ENCODE measurements around the gene PSD4. TPM values are rescaled to one million over a fixed set of nuclear protein-coding genes. Genes with fewer than 3 reads are reported as not detected.

The PSD4 gene
- total and polyA plus RNA-seq, 10 of the 15 experiments (the other 5 are each of a cell fraction or from before 2014, with no cell fraction given), result 0.68 to 114 (median 35.1) TPM

DNA sequence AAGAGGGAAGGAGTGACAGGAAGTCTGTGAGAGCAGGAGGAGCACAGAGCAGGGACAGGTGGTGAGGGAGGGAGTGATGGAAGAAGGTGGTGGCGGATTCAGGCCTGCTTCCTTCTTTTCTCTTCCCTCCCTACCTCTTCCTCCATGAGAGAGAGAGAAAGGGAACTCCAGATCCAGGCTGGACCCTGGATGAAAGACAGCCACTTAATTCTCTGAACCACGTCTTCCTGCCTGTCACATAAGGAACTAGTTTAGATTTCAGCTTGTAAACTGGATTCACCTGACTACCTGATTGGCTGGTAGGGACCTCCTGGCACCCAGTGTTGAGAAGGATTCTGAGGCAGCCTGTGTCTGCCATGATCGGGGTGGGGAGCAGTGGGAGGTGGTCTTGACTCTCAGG is 56.0 kb downstream of the PSD4 start:
- 19% methylated on average over 3 of the region's 3 CpGs for WGBS (ENCODE audit: insufficient coverage, insufficient replicate concordance, low lambda C conversion rate, missing lambda C conversion rate)
- H3K9ac ChIP-seq (ENCODE audit: control insufficient read depth, insufficient read depth, low read length), result no peak overlapping the region
- TF ChIP-seq NRF1 (conservative IDR thresholded peaks at IDR 0.05; ENCODE audit: low read depth, low read length) (no peak), NR2C1 (IDR thresholded peaks at IDR 0.05) (no peak)
- ChIA-PET SMC1A (ENCODE audit: uncharacterized antibody, unreplicated experiment) (interaction anchor here (2.0 kb wide), 1 partner anchor 92 kb away, joined by 8 read pairs; no protein-coding TSS in a partner anchor), POLR2A (no interaction called here), CTCF (no interaction called here), RAD21 (ENCODE audit: unreplicated experiment) (interaction anchor here (1.1 kb wide), 1 partner anchor 56 kb away, joined by 3 read pairs; the partner anchor contains the start of gene PSD4)
- ATAC-seq (no peak), DNase-seq (ENCODE audit: low read depth, low spot score) (no peak), FAIRE-seq (no peak)
- in situ Hi-C loops (cut with MboI), result no loop called here
- no peaks in the 10 kb centered on the region for H3K36me3 ChIP-seq (ENCODE audit: control insufficient read depth in 2 of 2, insufficient read depth in 2 of 2, low read length in 1 of 2)
- no peaks in the 10 kb centered on the region for H4K20me1 ChIP-seq (ENCODE audit: control insufficient read depth, insufficient read depth)
- H3K4me1 ChIP-seq (ENCODE audit: control insufficient read depth, insufficient read depth, low read length), result no peaks in the 10 kb centered on the region
- intact Hi-C loops (cut with micrococcal nuclease; ENCODE audit: unreplicated experiment), result no loop called here
- H3K4me2 ChIP-seq (ENCODE audit: control insufficient read depth, insufficient read depth), result no peak overlapping the region
- H3K9me3 ChIP-seq (replicated peaks; ENCODE audit: control insufficient read depth, insufficient read depth, low read length), result no peaks in the 10 kb centered on the region
- H3K79me2 ChIP-seq (ENCODE audit: control insufficient read depth, insufficient read depth, low read length), result no peaks in the 10 kb centered on the region
- no peak overlapping the region for H3K27ac ChIP-seq (ENCODE audit: control insufficient read depth, insufficient read depth)
- no peak overlapping the region for H3K4me3 ChIP-seq
- no TSS peak for BruUV-seq (replicated peaks)
- H3K27me3 ChIP-seq (replicated peaks in 1 of 2; ENCODE audit: control insufficient read depth in 2 of 2, insufficient read depth in 2 of 2, low read length in 1 of 2), result no peaks in the 10 kb centered on the region; a peak in 2 of 4 replicates
- no peak overlapping the region for H2AFZ ChIP-seq (ENCODE audit: control insufficient read depth, low read depth, low read length)

DNA sequence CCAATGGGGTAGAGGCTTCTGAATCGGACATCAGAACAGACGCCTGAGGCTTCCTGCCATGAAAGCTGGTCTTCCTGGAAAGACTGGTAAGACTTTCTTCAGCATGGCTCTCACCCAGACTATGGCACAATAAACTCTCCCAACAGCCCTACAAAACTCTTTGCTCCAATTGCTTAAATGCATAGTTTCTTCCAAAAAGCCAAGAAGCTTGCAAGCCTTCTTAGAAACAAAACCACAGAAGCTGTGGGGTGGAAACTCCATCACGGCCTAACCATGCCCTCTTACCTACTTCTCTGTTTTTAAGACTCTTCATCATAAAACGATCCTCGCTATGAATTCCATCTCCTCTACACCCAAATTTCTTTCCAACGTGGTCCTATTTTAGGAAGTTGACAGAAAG is 56.8 kb downstream of the PSD4 start:
- TF ChIP-seq, protein P1, sequence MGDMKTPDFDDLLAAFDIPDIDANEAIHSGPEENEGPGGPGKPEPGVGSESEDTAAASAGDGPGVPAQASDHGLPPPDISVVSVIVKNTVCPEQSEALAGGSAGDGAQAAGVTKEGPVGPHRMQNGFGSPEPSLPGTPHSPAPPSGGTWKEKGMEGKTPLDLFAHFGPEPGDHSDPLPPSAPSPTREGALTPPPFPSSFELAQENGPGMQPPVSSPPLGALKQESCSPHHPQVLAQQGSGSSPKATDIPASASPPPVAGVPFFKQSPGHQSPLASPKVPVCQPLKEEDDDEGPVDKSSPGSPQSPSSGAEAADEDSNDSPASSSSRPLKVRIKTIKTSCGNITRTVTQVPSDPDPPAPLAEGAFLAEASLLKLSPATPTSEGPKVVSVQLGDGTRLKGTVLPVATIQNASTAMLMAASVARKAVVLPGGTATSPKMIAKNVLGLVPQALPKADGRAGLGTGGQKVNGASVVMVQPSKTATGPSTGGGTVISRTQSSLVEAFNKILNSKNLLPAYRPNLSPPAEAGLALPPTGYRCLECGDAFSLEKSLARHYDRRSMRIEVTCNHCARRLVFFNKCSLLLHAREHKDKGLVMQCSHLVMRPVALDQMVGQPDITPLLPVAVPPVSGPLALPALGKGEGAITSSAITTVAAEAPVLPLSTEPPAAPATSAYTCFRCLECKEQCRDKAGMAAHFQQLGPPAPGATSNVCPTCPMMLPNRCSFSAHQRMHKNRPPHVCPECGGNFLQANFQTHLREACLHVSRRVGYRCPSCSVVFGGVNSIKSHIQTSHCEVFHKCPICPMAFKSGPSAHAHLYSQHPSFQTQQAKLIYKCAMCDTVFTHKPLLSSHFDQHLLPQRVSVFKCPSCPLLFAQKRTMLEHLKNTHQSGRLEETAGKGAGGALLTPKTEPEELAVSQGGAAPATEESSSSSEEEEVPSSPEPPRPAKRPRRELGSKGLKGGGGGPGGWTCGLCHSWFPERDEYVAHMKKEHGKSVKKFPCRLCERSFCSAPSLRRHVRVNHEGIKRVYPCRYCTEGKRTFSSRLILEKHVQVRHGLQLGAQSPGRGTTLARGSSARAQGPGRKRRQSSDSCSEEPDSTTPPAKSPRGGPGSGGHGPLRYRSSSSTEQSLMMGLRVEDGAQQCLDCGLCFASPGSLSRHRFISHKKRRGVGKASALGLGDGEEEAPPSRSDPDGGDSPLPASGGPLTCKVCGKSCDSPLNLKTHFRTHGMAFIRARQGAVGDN (IDR thresholded peaks at IDR 0.05), result no peak
- TF ChIP-seq MYB (IDR thresholded peaks at IDR 0.05; ENCODE audit: borderline replicate concordance, low read depth, low read length) (no peak), TCF3 (IDR thresholded peaks at IDR 0.05; ENCODE audit: borderline replicate concordance, insufficient read depth, low read depth, low read length) (no peak), FOS (IDR thresholded peaks at IDR 0.05; ENCODE audit: borderline replicate concordance, extremely low read depth, insufficient read length) (no peak)
- TF ChIP-seq, protein P2, sequence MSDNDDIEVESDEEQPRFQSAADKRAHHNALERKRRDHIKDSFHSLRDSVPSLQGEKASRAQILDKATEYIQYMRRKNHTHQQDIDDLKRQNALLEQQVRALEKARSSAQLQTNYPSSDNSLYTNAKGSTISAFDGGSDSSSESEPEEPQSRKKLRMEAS (IDR thresholded peaks at IDR 0.05; ENCODE audit: low read depth, low read length), result no peak
- TF ChIP-seq, protein P3, sequence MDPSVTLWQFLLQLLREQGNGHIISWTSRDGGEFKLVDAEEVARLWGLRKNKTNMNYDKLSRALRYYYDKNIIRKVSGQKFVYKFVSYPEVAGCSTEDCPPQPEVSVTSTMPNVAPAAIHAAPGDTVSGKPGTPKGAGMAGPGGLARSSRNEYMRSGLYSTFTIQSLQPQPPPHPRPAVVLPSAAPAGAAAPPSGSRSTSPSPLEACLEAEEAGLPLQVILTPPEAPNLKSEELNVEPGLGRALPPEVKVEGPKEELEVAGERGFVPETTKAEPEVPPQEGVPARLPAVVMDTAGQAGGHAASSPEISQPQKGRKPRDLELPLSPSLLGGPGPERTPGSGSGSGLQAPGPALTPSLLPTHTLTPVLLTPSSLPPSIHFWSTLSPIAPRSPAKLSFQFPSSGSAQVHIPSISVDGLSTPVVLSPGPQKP (IDR thresholded peaks at IDR 0.05; ENCODE audit: low read depth, low read length), result no peak
- peaks cover 3% of the 10 kb centered on the region for H3K79me2 ChIP-seq (ENCODE audit: control insufficient read depth, insufficient read depth, low read length)
- H3K4me3 ChIP-seq, result no peak overlapping the region
- no TSS peak for BruUV-seq (replicated peaks)
- CTCF ChIA-PET, result interaction anchor here (0.7 to 1.3 kb wide), 3 partner anchors 26 to 142 kb away, joined by 3 read pairs; no protein-coding TSS in a partner anchor
- no peaks in the 10 kb centered on the region for H3K9me3 ChIP-seq (replicated peaks; ENCODE audit: control insufficient read depth, insufficient read depth, low read length)
- H3K4me1 ChIP-seq (ENCODE audit: control insufficient read depth, insufficient read depth, low read length), result no peaks in the 10 kb centered on the region
- H4K20me1 ChIP-seq (ENCODE audit: control insufficient read depth, insufficient read depth), result no peaks in the 10 kb centered on the region
- H3K9ac ChIP-seq (ENCODE audit: control insufficient read depth, insufficient read depth, low read length), result no peak overlapping the region
- RAD21 ChIA-PET (ENCODE audit: unreplicated experiment), result interaction anchor here (1.1 kb wide), 1 partner anchor 56 kb away, joined by 3 read pairs; the partner anchor contains the start of gene PSD4
- POLR2A ChIA-PET, result no interaction called here
- FAIRE-seq (no peak), ATAC-seq (no peak), DNase-seq (ENCODE audit: low read depth, low spot score) (no peak)
- H3K4me2 ChIP-seq (ENCODE audit: control insufficient read depth, insufficient read depth), result no peak overlapping the region
- H2AFZ ChIP-seq (ENCODE audit: control insufficient read depth, low read depth, low read length), result no peak overlapping the region
- intact Hi-C loops (cut with micrococcal nuclease; ENCODE audit: unreplicated experiment), result no loop called here
- SMC1A ChIA-PET (ENCODE audit: uncharacterized antibody, unreplicated experiment), result interaction anchor here (0.6 to 2.0 kb wide), 3 partner anchors 9 to 93 kb away, joined by 3 to 8 read pairs (median 4); no protein-coding TSS in a partner anchor
- no peaks in the 10 kb centered on the region for H3K36me3 ChIP-seq (ENCODE audit: control insufficient read depth in 2 of 2, insufficient read depth in 2 of 2, low read length in 1 of 2)
- H3K27me3 ChIP-seq (replicated peaks in 1 of 2; ENCODE audit: control insufficient read depth in 2 of 2, insufficient read depth in 2 of 2, low read length in 1 of 2), result no peaks in the 10 kb centered on the region; a peak in 2 of 4 replicates
- in situ Hi-C loops (cut with MboI), result no loop called here
- 14% methylated on average over 6 of the region's 6 CpGs for WGBS (ENCODE audit: insufficient coverage, insufficient replicate concordance, low lambda C conversion rate, missing lambda C conversion rate)
- H3K27ac ChIP-seq (ENCODE audit: control insufficient read depth, insufficient read depth), result no peak overlapping the region

Data from GM12878 (cell line).